HG02852 (cell line): ENCODE results near the gene ATP5F1C.

Experiments used
- ATAC-seq: cut with Tn5 transposase; IDR thresholded peaks from one replicate; pipeline ENCODE4 v1.9.1; 2021; ENCODE audit warnings: mild to moderate bottlenecking, moderate library complexity; ENCODE audit not compliant: unreplicated experiment

The ATP5F1C gene

DNA sequence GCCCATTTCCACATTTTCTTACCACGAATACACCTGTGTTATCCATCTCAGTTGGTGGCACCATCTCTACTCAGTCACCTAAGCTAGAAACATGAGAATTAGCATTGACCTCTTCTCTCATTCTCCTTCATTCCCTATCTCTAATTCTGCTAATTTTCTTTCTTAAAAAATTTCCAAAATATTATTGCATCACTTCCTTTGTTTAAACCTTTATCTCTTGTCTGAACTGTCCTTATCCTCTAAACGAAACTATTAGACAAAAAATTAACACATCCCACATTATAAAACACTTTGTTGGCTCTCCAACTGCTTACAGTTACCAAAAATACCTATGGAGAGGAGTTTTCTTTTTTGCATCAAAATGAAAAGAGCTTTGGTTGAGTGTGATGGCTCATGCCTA is 48.6 kb downstream of the ATP5F1C start:
- no peak for ATAC-seq

DNA sequence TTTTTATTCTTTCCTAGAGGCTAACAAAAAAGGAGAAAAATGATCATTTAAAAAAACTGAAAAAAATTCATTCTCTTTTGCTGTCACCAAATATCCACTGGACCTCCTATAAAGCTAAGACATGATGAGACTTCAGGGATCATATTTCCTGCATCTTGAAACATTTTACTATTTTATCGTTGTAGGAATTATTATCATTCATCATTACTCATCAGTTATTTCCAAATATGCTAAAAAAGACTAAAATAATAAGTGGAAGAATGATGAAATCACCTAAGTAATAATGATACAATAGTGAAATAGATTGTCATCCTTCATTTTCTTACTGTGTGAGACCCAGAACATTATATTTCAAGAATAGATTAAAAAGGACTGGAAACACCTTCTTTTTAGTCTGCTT is 58.6 kb downstream of the ATP5F1C start:
- no peak for ATAC-seq

DNA sequence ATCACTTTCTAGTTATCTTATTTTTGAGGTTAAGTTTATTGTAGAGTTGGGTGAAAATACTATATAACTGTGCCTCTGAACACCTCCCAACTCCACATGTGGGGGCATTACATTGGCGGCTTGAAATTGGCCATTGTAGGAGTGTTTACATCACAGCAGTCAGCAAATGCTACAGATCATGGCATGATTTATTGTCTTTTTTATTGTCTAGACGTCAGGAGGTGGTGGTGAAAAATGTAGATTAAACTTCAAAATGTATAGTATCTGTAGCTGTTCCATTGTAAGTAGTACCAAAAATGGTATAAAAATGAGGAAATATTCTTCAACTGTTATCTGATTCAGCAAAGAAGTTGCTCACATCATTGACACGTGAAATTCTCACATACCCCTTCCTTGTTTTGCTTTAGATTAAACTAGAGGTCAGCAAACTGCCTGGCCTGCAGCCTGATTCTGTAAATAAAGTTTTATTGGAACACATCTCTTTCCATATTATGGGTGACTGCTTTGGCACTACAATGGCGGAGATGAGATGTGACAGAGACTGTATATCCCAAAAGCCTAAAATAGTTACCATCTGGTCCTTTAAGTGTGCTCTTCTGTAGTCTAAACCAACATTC is 65.4 kb downstream of the ATP5F1C start:
- ATAC-seq = no peak

DNA sequence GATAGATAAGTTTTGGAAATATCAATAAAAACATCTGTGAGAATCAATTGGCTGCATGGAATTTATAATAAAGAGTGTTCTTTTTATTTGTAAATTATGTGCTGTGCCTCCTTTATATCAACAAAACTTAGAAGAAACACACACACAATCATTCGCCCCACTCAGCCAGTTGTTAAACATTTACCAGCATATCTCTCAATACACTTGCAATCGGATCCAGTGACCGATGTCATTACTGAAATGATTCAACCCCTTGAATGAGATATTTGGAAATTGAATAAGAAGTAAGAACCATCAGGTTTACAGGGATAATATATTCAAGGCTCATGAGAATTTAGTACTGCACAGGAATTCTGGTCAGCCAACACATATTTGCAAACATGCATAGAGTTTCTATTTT is 65.9 kb downstream of the ATP5F1C start:
- no peak for ATAC-seq

DNA sequence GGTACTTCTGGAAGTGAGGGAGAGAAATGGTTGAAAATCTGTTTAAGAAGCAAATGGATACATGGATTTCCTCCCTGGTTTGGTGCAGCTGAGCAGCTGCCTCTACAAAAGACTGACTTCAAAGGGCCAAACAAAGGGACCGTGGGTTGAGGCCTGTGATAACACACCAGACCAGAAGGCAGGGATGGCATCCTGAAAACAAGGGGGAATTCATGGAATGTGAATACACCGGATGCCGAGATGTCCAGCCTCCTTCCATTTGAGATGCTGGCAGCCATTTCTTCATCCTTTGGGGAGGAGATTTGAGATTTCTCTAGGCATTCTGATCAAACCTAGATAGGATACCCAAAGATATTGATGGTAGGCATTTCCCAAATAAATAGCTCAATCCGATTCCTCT is 67.2 kb downstream of the ATP5F1C start:
- ATAC-seq = no peak

DNA sequence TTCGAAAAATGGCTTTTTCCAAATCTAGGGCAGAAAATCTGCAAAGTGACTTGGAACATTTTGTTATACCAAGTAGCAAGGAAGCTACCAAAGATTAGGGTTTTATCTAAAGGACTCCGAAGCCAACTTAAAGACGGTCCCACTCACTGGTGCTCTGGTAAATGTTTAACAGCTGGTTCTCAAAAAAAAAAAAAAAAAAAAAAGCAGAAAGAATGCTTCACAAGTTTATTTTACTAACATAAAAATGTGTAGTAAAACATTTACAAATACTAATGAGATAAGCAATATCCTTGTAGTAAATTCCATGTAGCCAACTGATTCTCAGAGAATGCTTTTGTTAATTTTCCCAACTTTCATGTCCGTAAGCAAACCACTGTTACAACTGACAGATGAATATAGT is 68.7 kb downstream of the ATP5F1C start:
- no peak for ATAC-seq

DNA sequence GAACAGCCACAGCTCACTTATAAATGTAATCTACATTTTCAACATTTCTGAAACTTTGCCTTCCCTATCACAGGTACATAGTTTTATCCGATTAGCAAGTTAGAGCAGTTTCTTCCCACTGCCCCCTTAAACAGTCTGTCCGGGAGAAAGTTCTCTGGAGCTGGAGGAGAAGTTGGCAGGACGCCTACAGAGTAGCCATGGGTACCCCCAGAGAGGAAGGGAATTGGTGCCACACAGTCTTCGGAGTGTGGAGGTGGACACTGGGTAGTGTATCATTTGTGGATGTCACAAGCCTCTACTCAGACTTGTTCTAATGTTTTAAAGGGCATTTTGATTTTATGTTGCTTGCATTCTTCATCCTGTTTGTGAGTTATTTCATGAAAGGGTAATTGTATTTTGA is 69.3 kb downstream of the ATP5F1C start:
- ATAC-seq = no peak
